Upper lobe of left lung (tissue), 4 donors: ENCODE results near the gene ADGRE1.

Experiments
- EP300 ChIP-seq, 4 donors: sonication (generic); formaldehyde crosslinking; IDR thresholded peaks; one replicate each; pipeline ENCODE4 v1.5.1; 2017; ENCODE audit warnings: antibody characterized with exemption in 4 of 4, control low read depth in 2 of 4
- POLR2AphosphoS5 ChIP-seq, 2 donors: sonication (generic); formaldehyde crosslinking; IDR thresholded peaks; one replicate each; pipeline ENCODE4 v1.5.1; 2017; ENCODE audit warnings: antibody characterized with exemption in 2 of 2
- TF ChIP-seq, protein P1 (sequence below), 6 experiments: fragments of 450-650 bp in 4 of 6; fragments of 200-600 bp in 2 of 6; sonication (generic) in 2 of 6; IDR thresholded peaks; one replicate each; pipeline ENCODE4 v1.5.1; 2016 to 2019; ENCODE audit warnings: antibody characterized with exemption in 6 of 6

GRCh38 chr19:6935069-6935468, 47.7 kb downstream of the ADGRE1 start:
- TF ChIP-seq, protein P1, sequence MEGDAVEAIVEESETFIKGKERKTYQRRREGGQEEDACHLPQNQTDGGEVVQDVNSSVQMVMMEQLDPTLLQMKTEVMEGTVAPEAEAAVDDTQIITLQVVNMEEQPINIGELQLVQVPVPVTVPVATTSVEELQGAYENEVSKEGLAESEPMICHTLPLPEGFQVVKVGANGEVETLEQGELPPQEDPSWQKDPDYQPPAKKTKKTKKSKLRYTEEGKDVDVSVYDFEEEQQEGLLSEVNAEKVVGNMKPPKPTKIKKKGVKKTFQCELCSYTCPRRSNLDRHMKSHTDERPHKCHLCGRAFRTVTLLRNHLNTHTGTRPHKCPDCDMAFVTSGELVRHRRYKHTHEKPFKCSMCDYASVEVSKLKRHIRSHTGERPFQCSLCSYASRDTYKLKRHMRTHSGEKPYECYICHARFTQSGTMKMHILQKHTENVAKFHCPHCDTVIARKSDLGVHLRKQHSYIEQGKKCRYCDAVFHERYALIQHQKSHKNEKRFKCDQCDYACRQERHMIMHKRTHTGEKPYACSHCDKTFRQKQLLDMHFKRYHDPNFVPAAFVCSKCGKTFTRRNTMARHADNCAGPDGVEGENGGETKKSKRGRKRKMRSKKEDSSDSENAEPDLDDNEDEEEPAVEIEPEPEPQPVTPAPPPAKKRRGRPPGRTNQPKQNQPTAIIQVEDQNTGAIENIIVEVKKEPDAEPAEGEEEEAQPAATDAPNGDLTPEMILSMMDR (IDR thresholded peaks at IDR 0.05) = no peak
- no peak for TF ChIP-seq EP300 (IDR thresholded peaks at IDR 0.05)
- TF ChIP-seq POLR2AphosphoS5 (IDR thresholded peaks at IDR 0.05) = no peak
